ENCODE results near the gene SLC23A2. TPM values are rescaled to one million over a fixed set of nuclear protein-coding genes. Genes with fewer than 3 reads are reported as not detected.

Gene SLC23A2
- total and polyA plus RNA-seq, 7 donors = 0.60 to 15.2 (median 10.9) TPM

GRCh38 chr20:4944518-4945313 lies 56.6 kb downstream of the SLC23A2 start:
- H3K27me3 ChIP-seq = no peaks in the 10 kb centered on the region
- H3K9me3 ChIP-seq = no peaks in the 10 kb centered on the region
- no peak overlapping the region for H3K27ac ChIP-seq
- H3K4me1 ChIP-seq = peaks cover 0 to 36% (median 23%) of the 10 kb centered on the region in 4 donors
- H3K36me3 ChIP-seq = peaks cover 0 to 3% (median 0%) of the 10 kb centered on the region in 4 donors
- 85 to 86% methylated on average over 6 of the region's 6 CpGs for WGBS, 2 donors
- intact Hi-C loops (cut with DNase I) = no loop called here
- no peak for TF ChIP-seq EP300 (IDR thresholded peaks at IDR 0.05)
- no peak for TF ChIP-seq POLR2A (IDR thresholded peaks at IDR 0.05)
- no peak for TF ChIP-seq CTCF (IDR thresholded peaks at IDR 0.05)
- TF ChIP-seq POLR2AphosphoS5 (IDR thresholded peaks at IDR 0.05) = no peak
- H3K4me3 ChIP-seq = no peak overlapping the region
- no peak for DNase-seq

GRCh38 chr20:4942331-4942730 lies 59.0 kb downstream of the SLC23A2 start:
- DNase-seq = no peak
- Histone ChIP-seq H3K27ac (no peak overlapping the region), H3K4me1 (peaks cover 0 to 31% (median 23%) of the 10 kb centered on the region in 4 donors), H3K27me3 (no peaks in the 10 kb centered on the region), H3K4me3 (no peak overlapping the region), H3K9me3 (no peaks in the 10 kb centered on the region), H3K36me3 (no peaks in the 10 kb centered on the region)
- intact Hi-C loops (cut with DNase I) = no loop called here
- WGBS, 2 donors = 20 to 23% methylated on average over 5 of the region's 5 CpGs
- no peak for TF ChIP-seq POLR2AphosphoS5 (IDR thresholded peaks at IDR 0.05)
- TF ChIP-seq CTCF (IDR thresholded peaks at IDR 0.05) = no peak
- TF ChIP-seq EP300 (IDR thresholded peaks at IDR 0.05) = no peak
- no peak for TF ChIP-seq POLR2A (IDR thresholded peaks at IDR 0.05)

- no peaks in the 10 kb centered on the region for H3K27me3 ChIP-seq
- H3K4me1 ChIP-seq = peaks cover 0 to 26% (median 23%) of the 10 kb centered on the region in 4 donors
- no peaks in the 10 kb centered on the region for H3K9me3 ChIP-seq
- H3K36me3 ChIP-seq = no peaks in the 10 kb centered on the region
- no peak for DNase-seq
- WGBS, 2 donors = 38 to 62% methylated on average over 5 of the region's 5 CpGs
- H3K27ac ChIP-seq = no peak overlapping the region
- TF ChIP-seq EP300 (IDR thresholded peaks at IDR 0.05) (no peak), CTCF (IDR thresholded peaks at IDR 0.05) (no peak), POLR2A (IDR thresholded peaks at IDR 0.05) (no peak), POLR2AphosphoS5 (IDR thresholded peaks at IDR 0.05) (no peak)
- intact Hi-C loops (cut with DNase I) = no loop called here
- H3K4me3 ChIP-seq = no peak overlapping the region
Observed at GRCh38 chr20:4937407-4938319, 63.6 kb downstream of the SLC23A2 start.

GRCh38 chr20:4936851-4937406 lies 64.4 kb downstream of the SLC23A2 start:
- intact Hi-C loops (cut with DNase I) = no loop called here
- no peak for DNase-seq
- TF ChIP-seq POLR2A (IDR thresholded peaks at IDR 0.05) = no peak
- no peak for TF ChIP-seq POLR2AphosphoS5 (IDR thresholded peaks at IDR 0.05)
- TF ChIP-seq CTCF (IDR thresholded peaks at IDR 0.05) = no peak
- TF ChIP-seq EP300 (IDR thresholded peaks at IDR 0.05) = no peak
- H3K4me1 ChIP-seq = peaks cover 0 to 18% (median 17%) of the 10 kb centered on the region in 4 donors
- H3K27ac ChIP-seq = no peak overlapping the region
- H3K36me3 ChIP-seq = peaks cover 0 to 6% (median 0%) of the 10 kb centered on the region in 4 donors
- no peak overlapping the region for H3K4me3 ChIP-seq
- WGBS, 2 donors = 34 to 72% methylated on average over 12 of the region's 12 CpGs
- no peaks in the 10 kb centered on the region for H3K27me3 ChIP-seq
- no peaks in the 10 kb centered on the region for H3K9me3 ChIP-seq

All from sigmoid colon (tissue), 7 donors.